ENCODE results near the gene SGPP1.
"Not testable (repeated sequence)": the region's sequence is repeated elsewhere in the genome, so short reads cannot be mapped to it uniquely, and the experiment has no call there.

SGPP1 gene

GRCh38 chr14:63727736-63728728, at the start of gene SGPP1:
Gene SGPP1, minus strand, starts transcription at chr14:63728065. Its CDS starts 121 bp downstream, at chr14:63727944.
- DNase-seq = peak; percentile 78

- no peak for DNase-seq
Observed at GRCh38 chr14:63777024-63777423, 49.2 kb upstream of the SGPP1 start.

- DNase-seq = no peak
Observed at GRCh38 chr14:63773504-63773903, 45.6 kb upstream of the SGPP1 start.

GRCh38 chr14:63770187-63770807, 42.4 kb upstream of the SGPP1 start:
- peak; percentile 4 for DNase-seq

GRCh38 chr14:63766611-63767010, 38.7 kb upstream of the SGPP1 start:
- DNase-seq = no peak

GRCh38 chr14:63764620-63765139, 36.8 kb upstream of the SGPP1 start:
- DNase-seq = no peak

- no peak for DNase-seq
Observed at GRCh38 chr14:63764103-63764502, 36.2 kb upstream of the SGPP1 start.

GRCh38 chr14:63761351-63762117, 33.7 kb upstream of the SGPP1 start:
- DNase-seq = no peak

- no peak for DNase-seq
Observed at GRCh38 chr14:63760014-63760413, 32.1 kb upstream of the SGPP1 start.

GRCh38 chr14:63759456-63759855, 31.6 kb upstream of the SGPP1 start:
- no peak for DNase-seq

- DNase-seq = no peak
Observed at GRCh38 chr14:63757211-63757610, 29.3 kb upstream of the SGPP1 start.

GRCh38 chr14:63752449-63753169, 24.7 kb upstream of the SGPP1 start:
- no peak for DNase-seq

GRCh38 chr14:63751076-63751475, 23.2 kb upstream of the SGPP1 start:
- DNase-seq = not testable (repeated sequence)

GRCh38 chr14:63747846-63748245, 20.0 kb upstream of the SGPP1 start:
- no peak for DNase-seq

GRCh38 chr14:63745858-63746425, 18.1 kb upstream of the SGPP1 start:
- peak; percentile 25 for DNase-seq

- DNase-seq = no peak
Observed at GRCh38 chr14:63745272-63745671, 17.4 kb upstream of the SGPP1 start.

GRCh38 chr14:63737582-63738006, 9.7 kb upstream of the SGPP1 start:
- DNase-seq = no peak

GRCh38 chr14:63735720-63736119, 7.9 kb upstream of the SGPP1 start:
- DNase-seq = no peak

- no peak for DNase-seq
Observed at GRCh38 chr14:63730659-63731058, 2.8 kb upstream of the SGPP1 start.

- peak; percentile 52 for DNase-seq
Observed at GRCh38 chr14:63727231-63727735, 582 bp downstream of the SGPP1 start.

GRCh38 chr14:63726499-63726898, 1.4 kb downstream of the SGPP1 start:
- no peak for DNase-seq

All from NK-92 treated with Interleukin-12 subunit alpha and Interleukin-12 subunit beta, amount 100 ng/mL, for 24 hours (cell line).